IPS DF 6.9 (cell line): ENCODE measurements around the gene MGST3.
"Not testable (repeated sequence)": the region's sequence is repeated elsewhere in the genome, so short reads cannot be mapped to it uniquely, and the experiment has no call there.

Source experiments
- DNase-seq: peaks from one replicate; pipeline ENCODE4 v3.0.0-alpha.2; 2013; ENCODE audit warnings: low read depth, low spot score
- H3K27ac ChIP-seq: one replicate; pipeline ENCODE4 v1.5.1; 2013; ENCODE audit warnings: low read length, control low read depth
- H3K27me3 ChIP-seq: 2 replicates; pipeline ENCODE4 v1.6.1; 2013; ENCODE audit warnings: mild to moderate bottlenecking, low read length; ENCODE audit not compliant: control insufficient read depth, insufficient read depth
- H3K36me3 ChIP-seq: 2 replicates; pipeline ENCODE4 v1.6.1; 2013; ENCODE audit warnings: low read length; ENCODE audit not compliant: control insufficient read depth, insufficient read depth
- H3K4me1 ChIP-seq: 2 replicates; pipeline ENCODE4 v1.6.1; 2013; ENCODE audit warnings: low read length; ENCODE audit not compliant: control insufficient read depth, insufficient read depth
- H3K4me3 ChIP-seq: 2 replicates; pipeline ENCODE4 v1.5.1; 2013; ENCODE audit warnings: mild to moderate bottlenecking, low read length
- H3K9me3 ChIP-seq: 2 replicates; pipeline ENCODE4 v1.6.1; 2013; ENCODE audit warnings: low read length, inconsistent platforms; ENCODE audit not compliant: control insufficient read depth, insufficient read depth
- WGBS: extraction: QIAGEN DNeasy Blood & Tissue Kit; methylation state at CpG from one replicate; pipeline ENCODE4 v1.1.7; 2013; ENCODE audit warnings: mixed read lengths, missing lambda C conversion rate; ENCODE audit not compliant: insufficient read length, insufficient coverage; 5-methylcytosine and 5-hydroxymethylcytosine counted together

Gene MGST3

DNA sequence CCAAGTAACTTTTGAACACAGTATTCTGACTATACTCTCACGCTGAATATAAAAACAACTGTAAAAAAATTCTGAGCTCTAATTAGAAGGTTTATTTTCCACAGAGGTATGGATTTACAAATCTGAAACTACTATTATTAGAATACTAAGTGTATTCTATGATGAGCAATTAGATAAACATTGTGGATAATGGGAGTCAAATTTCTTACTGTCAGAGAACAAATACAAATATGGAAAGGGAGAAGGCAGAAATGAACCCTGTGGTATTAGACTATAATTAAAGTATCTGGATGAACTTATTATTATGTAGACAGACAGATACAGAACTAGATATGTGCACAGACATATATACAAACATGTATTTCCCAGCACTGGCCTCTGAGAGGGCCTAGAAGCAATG lies 44.8 kb downstream of the MGST3 start:
- H3K27ac ChIP-seq: no peak overlapping the region
- H3K9me3 ChIP-seq: no peaks in the 10 kb centered on the region
- no peak for DNase-seq
- H3K4me1 ChIP-seq: no peaks in the 10 kb centered on the region
- no peak overlapping the region for H3K4me3 ChIP-seq
- WGBS: no CpG with 5 or more reads among the region's 1 CpG
- no peaks in the 10 kb centered on the region for H3K36me3 ChIP-seq
- no peaks in the 10 kb centered on the region for H3K27me3 ChIP-seq

DNA sequence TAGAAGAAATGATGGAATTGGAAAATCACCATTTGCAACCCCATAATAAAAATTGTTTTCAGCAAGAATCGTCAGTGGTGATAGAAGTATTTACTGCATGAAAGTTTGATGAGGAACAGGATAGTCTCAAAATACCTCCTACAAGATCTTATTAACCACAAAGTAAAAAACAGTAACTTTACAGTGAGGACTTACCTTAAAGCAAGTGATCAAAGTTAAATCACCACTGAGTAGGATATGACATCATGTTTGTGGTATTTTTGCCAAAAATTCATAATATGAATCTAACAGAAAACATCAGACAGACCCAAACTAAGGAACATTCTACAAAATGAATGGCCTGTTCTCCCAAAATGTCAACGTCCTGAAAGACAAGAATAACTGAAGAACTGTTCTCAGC lies 47.5 kb downstream of the MGST3 start:
- Histone ChIP-seq H3K4me3 (no peak overlapping the region), H3K36me3 (peaks cover 6% of the 10 kb centered on the region), H3K27ac (no peak overlapping the region), H3K27me3 (no peaks in the 10 kb centered on the region), H3K4me1 (no peaks in the 10 kb centered on the region), H3K9me3 (no peaks in the 10 kb centered on the region)
- no CpG with 5 or more reads among the region's 2 CpGs for WGBS
- DNase-seq: no peak

DNA sequence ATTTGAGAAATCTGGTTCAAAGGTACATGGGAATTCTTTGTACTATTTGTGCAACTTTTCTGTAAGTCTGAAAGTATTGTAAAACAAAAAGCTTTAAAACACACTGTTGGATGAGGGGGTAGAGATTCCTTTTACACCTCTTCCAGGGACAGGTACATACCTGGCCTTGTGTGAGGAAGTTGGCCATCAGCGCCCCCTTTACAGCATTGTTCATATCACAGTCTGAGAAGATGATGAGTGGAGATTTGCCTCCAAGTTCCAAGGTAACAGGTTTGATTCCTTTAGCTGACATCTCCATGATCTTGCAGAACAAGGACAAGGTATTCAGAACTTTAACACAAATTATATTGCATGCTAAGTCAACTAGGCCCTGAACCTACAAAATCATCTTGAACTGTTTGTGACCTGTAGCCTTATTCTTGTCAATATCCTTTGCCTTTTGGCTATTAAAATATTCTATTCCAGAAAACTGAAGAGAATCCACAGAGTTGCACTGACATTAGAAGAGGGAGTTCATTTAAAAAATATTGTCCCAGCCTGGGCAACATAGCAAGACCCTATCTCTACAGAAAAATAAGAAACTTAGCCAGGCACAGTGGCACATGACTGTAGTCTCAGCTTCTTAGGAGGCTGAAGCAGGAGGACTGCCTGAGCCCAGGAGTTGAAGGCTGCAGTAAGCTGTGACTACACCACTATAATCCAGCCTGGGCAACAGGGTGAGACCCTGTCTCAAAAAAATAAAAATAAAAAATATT lies 48.4 kb downstream of the MGST3 start:
- H3K27ac ChIP-seq: no peak overlapping the region
- no peaks in the 10 kb centered on the region for H3K9me3 ChIP-seq
- no peaks in the 10 kb centered on the region for H3K27me3 ChIP-seq
- no peak for DNase-seq
- no CpG with 5 or more reads among the region's 1 CpG for WGBS
- peaks cover 6% of the 10 kb centered on the region for H3K36me3 ChIP-seq
- H3K4me1 ChIP-seq: no peaks in the 10 kb centered on the region
- no peak overlapping the region for H3K4me3 ChIP-seq

DNA sequence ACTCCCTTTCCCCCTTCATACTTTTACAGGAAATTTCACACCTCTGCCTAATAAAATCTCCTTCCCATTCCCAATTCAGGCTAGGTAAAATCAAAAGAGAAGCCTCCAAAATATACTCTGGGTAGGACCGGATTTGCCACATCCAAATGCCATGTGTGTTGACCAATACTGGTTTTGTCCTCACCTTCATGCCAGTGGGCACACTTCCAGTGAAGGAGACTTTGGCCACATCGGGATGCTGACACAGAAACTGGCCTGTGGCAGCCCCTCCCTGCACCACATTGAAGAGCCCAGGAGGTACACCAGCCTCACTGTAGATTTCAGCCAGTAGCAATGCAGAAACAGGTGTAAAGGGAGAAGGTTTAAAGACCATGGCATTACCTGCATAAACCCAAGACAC lies 49.3 kb downstream of the MGST3 start:
- no peak for DNase-seq
- Histone ChIP-seq H3K4me1 (no peaks in the 10 kb centered on the region), H3K9me3 (no peaks in the 10 kb centered on the region), H3K4me3 (no peak overlapping the region), H3K27me3 (no peaks in the 10 kb centered on the region), H3K36me3 (peaks cover 6% of the 10 kb centered on the region), H3K27ac (no peak overlapping the region)
- WGBS: no CpG with 5 or more reads among the region's 2 CpGs

DNA sequence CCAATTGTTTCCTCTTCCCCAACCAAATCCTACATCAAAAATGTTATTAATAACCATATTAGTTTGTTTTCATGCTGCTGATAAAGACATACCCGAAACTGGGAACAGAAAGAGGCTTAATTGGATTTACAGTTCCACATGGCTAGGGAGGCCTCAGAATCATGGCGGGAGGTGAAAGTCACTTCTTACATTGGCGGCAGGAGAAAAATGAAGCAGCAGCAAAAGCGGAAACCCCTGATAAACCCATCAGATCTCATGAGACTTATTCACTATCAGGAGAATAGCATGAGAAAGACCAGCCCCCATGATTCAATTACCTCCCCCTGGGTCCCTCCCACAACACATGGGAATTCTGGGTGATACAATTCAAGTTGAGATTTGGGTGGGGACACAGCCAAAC lies 49.7 kb downstream of the MGST3 start:
- not testable (repeated sequence) for H3K9me3 ChIP-seq, H3K36me3 ChIP-seq, H3K27me3 ChIP-seq, H3K27ac ChIP-seq, DNase-seq, H3K4me1 ChIP-seq, H3K4me3 ChIP-seq
- WGBS: no CpG with 5 or more reads among the region's 4 CpGs

DNA sequence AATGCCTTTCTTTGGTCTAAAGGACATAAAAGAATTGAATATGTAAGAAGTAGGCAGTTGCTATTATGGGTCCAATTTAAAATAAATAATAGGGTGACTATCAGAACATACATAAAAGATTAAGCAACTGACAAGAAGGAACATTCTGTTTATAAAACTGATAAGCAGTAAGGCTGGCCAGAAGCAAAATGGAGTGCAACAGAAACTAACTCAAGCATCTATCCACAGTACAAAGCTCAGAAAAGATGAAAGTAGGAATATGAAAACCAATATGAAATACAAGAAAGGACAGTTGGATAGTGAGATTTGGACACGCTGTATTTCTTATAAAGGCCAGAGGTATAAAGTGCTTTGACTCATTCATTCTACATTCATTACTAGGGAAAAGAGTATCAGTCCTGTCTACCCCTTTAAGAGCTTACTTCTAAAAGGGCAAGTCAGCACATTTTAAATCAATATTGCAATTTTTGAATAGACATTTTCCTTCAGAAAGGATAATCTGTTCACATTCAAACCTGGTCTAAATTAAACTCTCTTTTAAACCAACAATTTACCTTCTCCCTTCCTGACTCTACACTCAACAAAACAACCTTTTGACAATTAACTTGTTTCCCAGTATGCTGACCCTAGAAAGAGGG lies 52.9 kb downstream of the MGST3 start:
- H3K36me3 ChIP-seq: peaks cover 6% of the 10 kb centered on the region
- no peak for DNase-seq
- H3K4me1 ChIP-seq: no peaks in the 10 kb centered on the region
- H3K27me3 ChIP-seq: no peaks in the 10 kb centered on the region
- WGBS: no CpG with 5 or more reads among the region's 1 CpG
- no peak overlapping the region for H3K4me3 ChIP-seq
- H3K9me3 ChIP-seq: no peaks in the 10 kb centered on the region
- H3K27ac ChIP-seq: no peak overlapping the region

DNA sequence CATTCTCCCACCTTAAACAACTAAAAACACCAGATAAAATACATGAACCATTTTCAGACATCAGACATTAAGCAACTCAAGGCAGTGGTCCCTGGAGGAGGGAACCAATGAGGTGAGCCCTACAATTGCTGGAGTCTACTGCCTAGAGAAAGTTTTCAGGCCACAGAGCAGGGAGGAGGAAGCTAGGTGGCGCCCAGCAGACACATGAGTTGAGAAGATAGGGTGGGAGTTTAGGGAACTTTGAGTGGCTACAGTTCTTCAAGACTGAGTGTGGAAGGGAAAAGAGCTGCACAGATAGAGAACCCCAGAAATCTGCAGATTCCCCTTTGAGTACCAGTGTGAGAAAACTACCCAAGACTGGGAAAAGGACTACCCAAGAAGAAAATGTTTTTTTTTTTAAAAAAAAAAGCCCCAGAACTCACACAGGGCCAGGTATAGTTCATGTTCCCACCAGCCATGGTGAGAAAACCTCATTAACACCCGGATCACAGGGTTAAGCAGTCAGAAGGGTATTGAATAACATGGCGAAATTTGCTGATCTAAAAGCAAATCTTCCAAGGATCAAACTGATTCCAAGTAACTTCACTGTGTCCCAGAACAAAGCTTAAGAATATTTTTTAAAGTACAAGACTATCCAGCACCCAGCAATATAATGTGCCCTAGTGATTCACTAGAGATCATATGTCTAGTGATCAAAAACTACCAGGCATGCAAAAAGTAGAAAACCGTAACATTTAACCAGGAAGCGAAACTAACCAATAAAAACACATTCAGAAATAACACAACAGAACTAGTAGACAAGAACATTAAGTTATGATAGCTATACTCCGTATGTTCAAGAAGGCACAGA lies 55.3 kb downstream of the MGST3 start:
- no peaks in the 10 kb centered on the region for H3K4me1 ChIP-seq
- no peak overlapping the region for H3K4me3 ChIP-seq
- H3K36me3 ChIP-seq: peaks cover 6% of the 10 kb centered on the region
- no peaks in the 10 kb centered on the region for H3K27me3 ChIP-seq
- H3K9me3 ChIP-seq: no peaks in the 10 kb centered on the region
- WGBS: no CpG with 5 or more reads among the region's 6 CpGs
- no peak overlapping the region for H3K27ac ChIP-seq
- no peak for DNase-seq

DNA sequence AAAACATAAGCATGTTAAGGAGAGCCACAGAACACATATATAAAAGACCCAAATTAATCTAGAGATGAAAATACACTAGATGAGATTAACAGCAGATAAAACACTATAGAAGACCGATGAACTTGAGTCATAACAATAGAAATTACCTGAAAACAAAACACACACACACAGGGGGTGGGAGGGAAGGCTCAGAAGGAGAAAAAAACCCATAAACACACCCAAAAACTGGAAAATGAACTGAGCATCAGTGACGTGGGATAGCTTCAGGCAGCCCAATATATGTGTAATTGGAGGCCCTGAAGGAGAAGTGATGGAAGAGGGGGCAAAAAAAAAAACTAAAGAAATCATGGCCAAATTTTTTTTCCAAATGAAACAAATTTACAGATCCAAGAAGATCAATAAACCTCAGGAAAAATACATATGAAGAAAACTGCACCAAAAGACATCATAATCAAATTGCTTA lies 56.0 kb downstream of the MGST3 start:
- H3K36me3 ChIP-seq: peaks cover 4% of the 10 kb centered on the region
- no peaks in the 10 kb centered on the region for H3K9me3 ChIP-seq
- WGBS: no CpG with 5 or more reads among the region's 2 CpGs
- no peak for DNase-seq
- no peak overlapping the region for H3K4me3 ChIP-seq
- H3K27me3 ChIP-seq: no peaks in the 10 kb centered on the region
- H3K4me1 ChIP-seq: no peaks in the 10 kb centered on the region
- no peak overlapping the region for H3K27ac ChIP-seq

DNA sequence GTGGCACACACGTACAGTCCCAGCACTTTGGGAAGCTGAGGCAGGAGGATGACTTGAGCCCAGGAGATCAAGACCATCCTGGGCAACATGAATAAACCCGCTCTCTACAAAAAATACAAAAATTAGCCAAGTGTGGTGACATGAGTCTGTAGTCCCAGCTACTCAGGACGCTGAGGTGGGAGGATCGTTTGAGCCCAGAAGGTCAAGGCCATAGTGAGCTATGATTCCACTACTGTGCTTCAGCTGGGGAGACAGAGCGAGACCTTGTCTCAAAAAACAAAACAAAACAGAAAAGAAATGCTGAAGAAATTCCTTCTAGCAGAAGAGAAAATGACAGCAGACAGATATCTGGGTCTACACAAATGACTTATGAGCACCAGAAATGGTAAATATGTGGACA lies 57.0 kb downstream of the MGST3 start:
- no CpG with 5 or more reads among the region's 5 CpGs for WGBS
- Histone ChIP-seq H3K4me1 (no peaks in the 10 kb centered on the region), H3K27ac (no peak overlapping the region), H3K36me3 (no peaks in the 10 kb centered on the region), H3K4me3 (no peak overlapping the region), H3K27me3 (no peaks in the 10 kb centered on the region), H3K9me3 (no peaks in the 10 kb centered on the region)
- no peak for DNase-seq

DNA sequence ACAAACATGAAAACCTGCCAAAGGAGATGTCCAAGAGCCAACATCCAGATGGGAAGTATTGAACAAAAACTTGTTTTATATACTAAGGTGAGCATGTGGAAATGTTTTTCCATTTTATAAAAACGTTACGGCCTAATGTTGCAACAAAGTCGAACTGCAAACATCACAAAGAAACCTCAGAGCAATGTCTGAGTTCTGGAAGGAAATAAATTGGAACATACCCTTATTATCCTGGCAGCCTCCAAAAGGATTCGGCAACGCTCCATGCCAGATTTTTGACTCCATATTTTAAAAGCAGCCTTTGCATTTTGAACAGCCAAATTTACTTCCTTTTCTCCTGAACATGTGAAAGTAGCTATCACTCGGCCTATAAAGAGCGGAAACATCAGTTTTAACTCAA lies 64.0 kb downstream of the MGST3 start:
- no peak for DNase-seq
- Histone ChIP-seq H3K27me3 (no peaks in the 10 kb centered on the region), H3K4me1 (no peaks in the 10 kb centered on the region), H3K4me3 (no peak overlapping the region), H3K27ac (no peak overlapping the region), H3K36me3 (no peaks in the 10 kb centered on the region), H3K9me3 (no peaks in the 10 kb centered on the region)
- WGBS: no CpG with 5 or more reads among the region's 7 CpGs
